ENCODE measurements around the gene SUCLG2. TPM values are rescaled to one million over a fixed set of nuclear protein-coding genes. Genes with fewer than 3 reads are reported as not detected.

SUCLG2 gene
- total RNA-seq, 2 donors from 2014 or later, result 25.5 to 36.6 TPM

DNA sequence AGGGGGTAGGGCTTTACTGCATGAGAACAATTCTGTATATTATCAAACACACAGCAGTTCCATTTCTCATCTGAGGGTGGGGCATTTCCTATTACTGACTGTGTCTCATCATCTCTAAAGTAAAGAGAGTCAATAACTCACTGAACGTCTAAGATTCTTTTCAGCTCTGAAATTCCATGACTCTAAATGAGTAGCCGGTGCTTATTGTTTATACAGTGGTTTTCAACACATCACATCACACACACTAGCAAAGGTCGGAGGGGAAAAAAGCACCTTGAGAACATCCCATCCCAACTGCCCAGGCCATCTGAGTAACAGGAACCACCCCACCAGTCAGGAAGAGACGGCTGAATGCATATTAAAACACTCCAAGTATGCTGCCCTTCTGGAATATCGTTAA lies 196.0 kb downstream of the SUCLG2 start:
- H3K4me3 ChIP-seq, result no peak overlapping the region
- H3K4me1 ChIP-seq (ENCODE audit: control insufficient read depth in 1 of 2, low read depth in 2 of 2), result no peaks in the 10 kb centered on the region
- DNase-seq (ENCODE audit: low spot score) (no peak), ATAC-seq (ENCODE audit: insufficient number of reproducible peaks, low FRiP score, low read depth) (no peak)
- no peaks in the 10 kb centered on the region for H3K27me3 ChIP-seq (replicated peaks; ENCODE audit: insufficient read depth)
- H3K36me3 ChIP-seq, result no peaks in the 10 kb centered on the region
- no peaks in the 10 kb centered on the region for H3K9me3 ChIP-seq
- no peak overlapping the region for H3K27ac ChIP-seq
- TF ChIP-seq CTCF (IDR thresholded peaks at IDR 0.05), result no peak

- ATAC-seq (ENCODE audit: insufficient number of reproducible peaks, low FRiP score, low read depth), result no peak
- Histone ChIP-seq H3K4me1 (ENCODE audit: control insufficient read depth in 1 of 2, low read depth in 2 of 2) (no peaks in the 10 kb centered on the region), H3K9me3 (no peaks in the 10 kb centered on the region), H3K27ac (no peak overlapping the region), H3K36me3 (no peaks in the 10 kb centered on the region), H3K4me3 (no peak overlapping the region), H3K27me3 (replicated peaks; ENCODE audit: insufficient read depth) (no peaks in the 10 kb centered on the region)
- no peak for TF ChIP-seq CTCF (IDR thresholded peaks at IDR 0.05)
- no peak for DNase-seq (ENCODE audit: low spot score)
Measured at GRCh38 chr3:67453628-67454027, 200.8 kb downstream of the SUCLG2 start.

DNA sequence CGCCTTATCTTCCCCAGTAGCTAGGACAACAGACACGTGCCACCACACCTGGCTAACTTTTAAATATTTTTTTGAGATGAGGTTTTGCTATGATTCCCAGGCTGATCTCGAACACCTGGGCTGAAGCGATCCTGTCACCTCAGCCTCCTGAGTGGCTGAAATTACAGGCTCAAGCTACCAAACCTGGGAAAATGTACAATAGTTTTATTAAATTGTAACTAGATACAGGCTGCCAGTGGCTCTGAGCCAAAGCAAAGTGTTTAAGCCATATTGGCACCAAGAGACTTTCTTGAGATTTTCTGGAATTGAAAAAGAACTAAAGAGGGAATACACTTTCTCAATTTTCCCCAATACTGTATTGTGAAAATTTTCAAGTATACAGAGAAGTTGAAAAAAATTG lies 204.3 kb downstream of the SUCLG2 start:
- H3K36me3 ChIP-seq, result no peaks in the 10 kb centered on the region
- no peaks in the 10 kb centered on the region for H3K9me3 ChIP-seq
- ATAC-seq (ENCODE audit: insufficient number of reproducible peaks, low FRiP score, low read depth) (no peak), DNase-seq (ENCODE audit: low spot score) (no peak)
- H3K27me3 ChIP-seq (replicated peaks; ENCODE audit: insufficient read depth), result no peaks in the 10 kb centered on the region
- TF ChIP-seq CTCF (IDR thresholded peaks at IDR 0.05), result no peak
- H3K4me1 ChIP-seq (ENCODE audit: control insufficient read depth in 1 of 2, low read depth in 2 of 2), result no peaks in the 10 kb centered on the region
- H3K4me3 ChIP-seq, result no peak overlapping the region
- H3K27ac ChIP-seq, result no peak overlapping the region

DNA sequence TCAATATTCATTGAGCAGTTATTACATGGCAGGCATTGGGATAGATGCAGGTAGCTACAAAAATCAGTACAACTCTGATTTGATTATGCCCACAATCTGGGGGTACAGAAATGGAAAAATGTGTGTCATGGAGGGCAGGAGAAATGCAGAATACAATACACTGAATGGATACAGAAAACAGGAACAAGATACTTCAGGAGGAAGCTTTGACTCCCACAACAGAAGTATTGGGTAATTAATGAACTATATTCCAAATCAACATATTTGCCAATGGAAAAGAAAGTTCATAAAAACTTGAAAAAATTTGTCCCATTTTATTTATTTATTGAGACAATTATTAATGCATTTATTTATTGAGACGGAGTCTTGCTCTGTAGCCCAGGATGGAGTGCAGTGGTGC lies 207.0 kb downstream of the SUCLG2 start:
- no peak for ATAC-seq (ENCODE audit: insufficient number of reproducible peaks, low FRiP score, low read depth)
- Histone ChIP-seq H3K27me3 (replicated peaks; ENCODE audit: insufficient read depth) (no peaks in the 10 kb centered on the region), H3K4me3 (no peak overlapping the region), H3K4me1 (ENCODE audit: control insufficient read depth in 1 of 2, low read depth in 2 of 2) (no peaks in the 10 kb centered on the region), H3K36me3 (no peaks in the 10 kb centered on the region), H3K9me3 (no peaks in the 10 kb centered on the region), H3K27ac (no peak overlapping the region)
- TF ChIP-seq CTCF (IDR thresholded peaks at IDR 0.05), result no peak
- DNase-seq (ENCODE audit: low spot score), result no peak

GRCh38 chr3:67437789-67438188 lies 216.6 kb downstream of the SUCLG2 start:
- no peaks in the 10 kb centered on the region for H3K27me3 ChIP-seq (replicated peaks; ENCODE audit: insufficient read depth)
- no peak overlapping the region for H3K4me3 ChIP-seq
- ATAC-seq (ENCODE audit: insufficient number of reproducible peaks, low FRiP score, low read depth), result no peak
- H3K36me3 ChIP-seq, result no peaks in the 10 kb centered on the region
- TF ChIP-seq CTCF (IDR thresholded peaks at IDR 0.05), result no peak
- no peak for DNase-seq (ENCODE audit: low spot score)
- no peak overlapping the region for H3K27ac ChIP-seq
- no peaks in the 10 kb centered on the region for H3K9me3 ChIP-seq
- no peaks in the 10 kb centered on the region for H3K4me1 ChIP-seq (ENCODE audit: control insufficient read depth in 1 of 2, low read depth in 2 of 2)

All from thoracic aorta (tissue), 2 donors.